GM23248 (cell line): ENCODE results near the gene CRISPLD2. TPM values are rescaled to one million over a fixed set of nuclear protein-coding genes. Genes with fewer than 3 reads are reported as not detected.

Experiments used
- DNase-seq: peaks from one replicate; pipeline ENCODE4 v3.0.0-alpha.2; 2015
- H2AFZ ChIP-seq: fragments of 200-600 bp; sonication (generic); 2 replicates; pipeline ENCODE4 v1.6.1; 2016; ENCODE audit warnings: antibody characterized with exemption
- H3F3A ChIP-seq: fragments of 200-600 bp; sonication (generic); 2 replicates; pipeline ENCODE4 v1.6.1; 2016; ENCODE audit warnings: mild to moderate bottlenecking, antibody characterized with exemption, mixed run types; ENCODE audit not compliant: insufficient read depth
- H3K27ac ChIP-seq: fragments of 200-600 bp; sonication (generic); 2 replicates; pipeline ENCODE4 v1.5.1; 2016; ENCODE audit warnings: mild to moderate bottlenecking
- H3K27me3 ChIP-seq: fragments of 200-600 bp; sonication (generic); replicated peaks from 2 replicates; pipeline ENCODE4 v1.6.1; 2016; ENCODE audit warnings: mild to moderate bottlenecking; ENCODE audit not compliant: insufficient read depth
- H3K36me3 ChIP-seq: fragments of 200-600 bp; sonication (generic); 2 replicates; pipeline ENCODE4 v1.6.1; 2016; ENCODE audit warnings: low read depth, mild to moderate bottlenecking
- H3K4me1 ChIP-seq: fragments of 200-600 bp; sonication (generic); 2 replicates; pipeline ENCODE4 v1.6.1; 2016; ENCODE audit warnings: mild to moderate bottlenecking; ENCODE audit not compliant: insufficient read depth
- H3K4me2 ChIP-seq: fragments of 200-600 bp; sonication (generic); one replicate; pipeline ENCODE4 v1.6.1; 2016; ENCODE audit warnings: mild to moderate bottlenecking; ENCODE audit not compliant: unreplicated experiment
- H3K4me3 ChIP-seq: fragments of 200-600 bp; sonication (generic); 2 replicates; pipeline ENCODE4 v1.5.1; 2016; ENCODE audit warnings: mild to moderate bottlenecking
- H3K79me2 ChIP-seq: fragments of 200-600 bp; sonication (generic); 2 replicates; pipeline ENCODE4 v1.6.1; 2016; ENCODE audit warnings: mild to moderate bottlenecking; ENCODE audit not compliant: insufficient read depth
- H3K9ac ChIP-seq: fragments of 200-600 bp; sonication (generic); 2 replicates; pipeline ENCODE4 v1.6.1; 2016; ENCODE audit warnings: mild to moderate bottlenecking
- H3K9me2 ChIP-seq: fragments of 200-600 bp; sonication (generic); 2 replicates; pipeline ENCODE4 v1.6.1; 2016; ENCODE audit warnings: mixed run types, mild to moderate bottlenecking, moderate library complexity; ENCODE audit not compliant: insufficient read depth
- H3K9me3 ChIP-seq: fragments of 200-600 bp; sonication (generic); one replicate; pipeline ENCODE4 v1.6.1; 2017; ENCODE audit warnings: low read depth
- H4K20me1 ChIP-seq: fragments of 200-600 bp; sonication (generic); 2 replicates; pipeline ENCODE4 v1.6.0; 2016; ENCODE audit not compliant: insufficient read depth
- EZH2 ChIP-seq: fragments of 200-600 bp; sonication (generic); IDR thresholded peaks from 2 replicates; pipeline ENCODE4 v1.6.1; 2018; ENCODE audit warnings: antibody characterized with exemption, mild to moderate bottlenecking; ENCODE audit not compliant: insufficient read depth, poor library complexity, severe bottlenecking
- EZH2phosphoT487 ChIP-seq: fragments of 200-600 bp; sonication (generic); IDR thresholded peaks from 2 replicates; pipeline ENCODE4 v1.6.1; 2018; ENCODE audit warnings: antibody characterized with exemption, moderate library complexity, mild to moderate bottlenecking, low read depth; ENCODE audit not compliant: insufficient read depth
- WGBS, 2 experiments: methylation state at CpG; one replicate each; pipeline ENCODE4 v1.1.6; 2015 to 2017; ENCODE audit warnings: low lambda C conversion rate in 2 of 2, low coverage in 1 of 2; ENCODE audit errors: missing lambda C conversion rate in 2 of 2; 5-methylcytosine and 5-hydroxymethylcytosine counted together
- in situ Hi-C: fragments of 300-500 bp; cut with MboI; formaldehyde crosslinking; loops from 2 replicates; pipeline ENCODE4 v1.15.0; 2020
- polyA plus RNA-seq: library from polyadenylated mRNA; unstranded; fragments of >200 nt; fragmentation: Nextera tagmentation; extraction: Ambion mirVana; gene quantifications from 2 replicates; pipeline ENCODE4 v1.2.1, GENCODE V29; 2016
- total RNA-seq: library from RNA; depleted of rRNA; stranded (reverse); fragments of >200 nt; shearing (Covaris generic); gene quantifications from 2 replicates; pipeline ENCODE4 v1.2.3, GENCODE V29; 2014

CRISPLD2 gene
- total and polyA plus RNA-seq, 2 experiments from 2014 or later, result 21.5 to 36.3 TPM

DNA sequence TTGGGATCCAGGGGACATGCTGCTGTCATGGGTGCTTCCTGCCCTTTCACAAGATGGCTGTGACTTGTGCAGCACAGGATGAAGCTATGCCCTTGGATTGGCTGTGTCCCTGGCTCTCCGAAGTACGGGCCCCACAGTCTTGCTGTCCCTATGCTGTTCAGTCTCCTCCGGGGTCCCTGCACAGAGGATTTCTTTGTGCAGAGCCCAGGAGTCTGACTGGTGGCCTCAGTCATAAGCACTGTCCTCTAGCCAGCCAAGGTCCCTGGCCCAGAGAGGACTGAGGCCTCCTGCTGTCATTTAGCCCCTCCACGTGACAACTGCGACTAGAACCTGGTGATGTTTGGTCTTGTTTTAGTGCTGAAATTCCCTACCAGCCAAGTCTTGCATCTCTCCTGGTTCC lies 42.4 kb upstream of the CRISPLD2 start:
- Histone ChIP-seq H3K4me3 (no peak overlapping the region), H3F3A (peaks cover 20% of the 10 kb centered on the region), H3K36me3 (peaks cover 45% of the 10 kb centered on the region), H3K27ac (no peak overlapping the region), H3K79me2 (0 out of 2 replicates have a peak, but pooled peaks cover 21% of the 10 kb centered on the region), H2AFZ (no peak overlapping the region), H3K4me1 (peaks cover 7% of the 10 kb centered on the region; the same call in 1 of the 2 replicates), H3K4me2 (no peak overlapping the region), H3K9me3 (no peaks in the 10 kb centered on the region), H3K9me2 (no peaks in the 10 kb centered on the region), H3K27me3 (no peaks in the 10 kb centered on the region), H3K9ac (no peak overlapping the region), H4K20me1 (no peaks in the 10 kb centered on the region)
- TF ChIP-seq EZH2 (no peak), EZH2phosphoT487 (no peak)
- no peak for DNase-seq
- in situ Hi-C loops, result no loop called here
- 93 to 100% methylated on average over 5 of the region's 5 CpGs for WGBS, 2 experiments

DNA sequence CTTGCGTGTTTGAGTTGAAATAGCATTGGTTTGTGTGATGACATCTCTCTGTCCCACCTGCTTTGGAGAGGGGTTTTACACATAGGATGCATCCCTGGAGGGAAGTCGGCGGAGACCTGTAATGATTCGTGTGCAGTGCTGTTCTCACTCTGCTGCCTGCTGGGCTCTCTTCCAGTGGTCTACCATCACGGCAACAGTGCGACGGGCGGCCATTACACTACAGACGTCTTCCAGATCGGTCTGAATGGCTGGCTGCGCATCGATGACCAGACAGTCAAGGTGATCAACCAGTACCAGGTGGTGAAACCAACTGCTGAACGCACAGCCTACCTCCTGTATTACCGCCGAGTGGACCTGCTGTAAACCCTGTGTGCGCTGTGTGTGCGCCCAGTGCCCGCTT lies 41.1 kb upstream of the CRISPLD2 start:
- Histone ChIP-seq H3K4me2 (no peak overlapping the region), H3K27ac (no peak overlapping the region), H3K4me1 (peaks cover 7% of the 10 kb centered on the region; the same call in 1 of the 2 replicates), H3K4me3 (no peak overlapping the region), H3K9me3 (no peaks in the 10 kb centered on the region), H3K79me2 (0 out of 2 replicates have a peak, but pooled peaks cover 9% of the 10 kb centered on the region), H2AFZ (no peak overlapping the region), H3K9me2 (no peaks in the 10 kb centered on the region), H3K27me3 (no peaks in the 10 kb centered on the region), H3K9ac (no peak overlapping the region), H3K36me3 (peaks cover 39% of the 10 kb centered on the region), H4K20me1 (no peaks in the 10 kb centered on the region), H3F3A (peaks cover 13% of the 10 kb centered on the region)
- DNase-seq, result no peak
- in situ Hi-C loops, result no loop called here
- WGBS, 2 experiments, result 97 to 98% methylated on average over 18 of the region's 18 CpGs
- TF ChIP-seq EZH2phosphoT487 (no peak), EZH2 (no peak)

DNA sequence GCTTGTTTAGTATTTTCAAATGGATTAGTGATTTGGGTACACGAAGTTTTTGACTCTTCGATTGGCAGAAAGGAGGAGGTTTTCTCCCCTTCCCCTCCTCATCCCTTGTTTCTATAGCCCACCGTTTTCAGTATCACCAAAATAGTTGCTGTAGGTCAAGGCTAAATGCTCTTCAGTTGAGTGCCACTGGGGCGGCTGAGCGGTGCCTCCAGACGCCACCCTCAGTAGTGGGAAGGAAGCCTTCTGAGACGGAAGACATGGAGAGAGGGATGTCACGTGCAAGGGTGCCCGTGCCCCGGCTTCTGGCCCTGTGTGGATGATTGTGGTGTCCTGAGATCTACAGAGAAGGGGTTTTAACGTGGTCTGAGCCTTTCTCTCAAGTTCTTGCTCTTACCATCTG lies 39.7 kb upstream of the CRISPLD2 start:
- H3K36me3 ChIP-seq, result peaks cover 32% of the 10 kb centered on the region
- H3K4me2 ChIP-seq, result no peak overlapping the region
- no peak for TF ChIP-seq EZH2phosphoT487
- no peak for TF ChIP-seq EZH2
- H4K20me1 ChIP-seq, result no peaks in the 10 kb centered on the region
- in situ Hi-C loops, result no loop called here
- no peaks in the 10 kb centered on the region for H3K9me3 ChIP-seq
- DNase-seq, result no peak
- no peaks in the 10 kb centered on the region for H3K27me3 ChIP-seq
- H2AFZ ChIP-seq, result no peak overlapping the region
- no peak overlapping the region for H3K27ac ChIP-seq
- no peak overlapping the region for H3K9ac ChIP-seq
- H3K9me2 ChIP-seq, result no peaks in the 10 kb centered on the region
- 98% methylated on average over 11 of the region's 11 CpGs for WGBS, 2 experiments
- H3F3A ChIP-seq, result peaks cover 3% of the 10 kb centered on the region
- no peak overlapping the region for H3K4me3 ChIP-seq
- H3K4me1 ChIP-seq, result 0 out of 2 replicates have a peak, but pooled peaks cover 2% of the 10 kb centered on the region
- H3K79me2 ChIP-seq, result 0 out of 2 replicates have a peak, but pooled peaks cover 4% of the 10 kb centered on the region

DNA sequence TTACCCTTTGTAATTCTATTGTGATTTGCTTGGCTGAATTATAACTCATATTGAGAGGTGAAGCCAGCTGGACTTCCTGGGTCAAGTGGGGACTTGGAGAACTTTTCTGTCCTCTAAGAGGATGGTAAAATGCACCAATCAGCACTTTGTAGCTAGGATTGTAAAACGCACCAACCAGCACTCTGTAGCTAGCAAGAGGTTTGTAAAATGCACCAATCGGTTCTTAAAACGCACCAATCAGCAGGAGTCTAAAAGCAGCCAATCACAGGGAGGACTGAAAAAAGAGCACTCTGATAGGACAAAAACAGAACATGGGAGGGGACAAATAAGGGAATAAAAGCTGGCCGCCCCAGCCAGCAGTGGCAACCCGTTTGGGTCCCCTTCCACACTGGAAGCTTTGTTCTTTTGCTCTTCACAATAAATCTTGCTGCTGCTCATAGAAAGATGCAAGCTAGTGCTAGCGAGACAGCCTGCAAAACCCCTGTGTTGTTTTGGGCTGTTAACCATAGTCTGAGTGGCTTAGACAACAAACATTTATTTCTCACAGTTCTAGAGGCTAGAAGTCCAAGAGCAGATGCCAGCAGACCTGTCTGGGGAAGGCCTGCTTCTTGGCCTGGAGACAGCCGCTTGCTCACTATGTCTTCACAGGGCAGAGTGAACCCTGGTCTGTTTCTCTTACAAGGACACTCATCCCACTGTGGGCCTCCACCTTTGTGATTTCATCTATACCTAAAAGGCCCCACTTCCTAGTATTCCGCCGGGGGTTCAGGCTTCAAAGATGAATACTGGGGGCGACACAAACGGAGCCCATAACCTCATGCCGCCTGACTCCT lies 39.0 kb upstream of the CRISPLD2 start:
- no peaks in the 10 kb centered on the region for H3F3A ChIP-seq

More for the DNA sequence above, 39.0 kb upstream of the CRISPLD2 start:
- no peak overlapping the region for H3K4me3 ChIP-seq
- H3K36me3 ChIP-seq, result peaks cover 27% of the 10 kb centered on the region
- H3K9ac ChIP-seq, result no peak overlapping the region
- H3K27me3 ChIP-seq, result no peaks in the 10 kb centered on the region
- no peak overlapping the region for H3K4me2 ChIP-seq
- 94 to 95% methylated on average over 12 of the region's 12 CpGs for WGBS, 2 experiments
- H3K9me3 ChIP-seq, result no peaks in the 10 kb centered on the region
- H4K20me1 ChIP-seq, result no peaks in the 10 kb centered on the region
- no peaks in the 10 kb centered on the region for H3K4me1 ChIP-seq
- TF ChIP-seq EZH2phosphoT487, result no peak
- TF ChIP-seq EZH2, result no peak
- no peak overlapping the region for H2AFZ ChIP-seq
- no peak for DNase-seq
- 0 out of 2 replicates have a peak, but pooled peaks cover 4% of the 10 kb centered on the region for H3K79me2 ChIP-seq
- H3K27ac ChIP-seq, result no peak overlapping the region
- no peaks in the 10 kb centered on the region for H3K9me2 ChIP-seq
- in situ Hi-C loops, result no loop called here
